Measurements from ENCODE around the gene BRD3OS. TPM values are rescaled to one million over a fixed set of nuclear protein-coding genes. Genes with fewer than 3 reads are reported as not detected.

Gene BRD3OS
- total and polyA plus RNA-seq, 2 donors (not counting 3 experiments of a cell fraction or from before 2014, with no cell fraction given): 11.9 to 15.4 TPM

DNA sequence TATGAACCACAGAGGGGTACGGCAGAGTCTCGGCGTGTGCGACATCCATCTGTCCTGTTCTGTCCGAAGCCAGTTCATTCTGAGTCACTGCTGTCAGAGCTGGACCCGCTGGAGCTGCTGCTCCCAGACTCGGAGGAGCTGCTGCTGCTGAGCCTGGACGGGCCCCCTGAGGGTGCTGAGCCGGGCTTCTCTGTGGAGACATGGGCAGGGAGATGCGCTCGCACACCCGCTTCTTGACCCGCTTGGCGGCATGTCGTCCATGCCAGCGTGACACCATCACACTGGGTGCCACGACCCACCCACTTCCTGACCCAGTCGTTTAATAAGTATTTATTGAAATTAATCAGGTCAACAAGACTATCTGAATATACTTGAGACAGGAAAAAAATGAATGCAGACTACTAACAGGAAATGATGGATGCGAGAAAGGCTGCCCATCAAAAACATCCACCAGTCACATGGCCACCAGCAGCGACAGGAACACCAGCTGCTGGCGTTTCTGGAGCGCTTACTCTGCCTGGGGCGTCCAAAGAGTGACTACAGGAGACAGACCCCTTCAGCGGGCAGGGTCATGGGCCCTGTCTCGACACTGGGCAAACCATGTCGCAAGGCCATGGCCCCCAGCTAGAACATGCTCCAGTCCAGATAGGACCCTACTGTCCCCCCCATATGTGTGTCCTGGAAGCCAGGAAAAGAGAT lies 8.4 kb downstream of the BRD3OS start:
- no TSS peak for BruUV-seq (replicated peaks)
- no peaks in the 10 kb centered on the region for H3K27me3 ChIP-seq (ENCODE audit: control insufficient read depth in 2 of 2, insufficient read depth in 2 of 2, low read length in 2 of 2)
- ChIA-PET POLR2A (no interaction called here), CTCF (no interaction called here)
- TF ChIP-seq POLR2A (IDR thresholded peaks at IDR 0.05; ENCODE audit: low read depth, low read length): no peak
- TF ChIP-seq EZH2 (IDR thresholded peaks at IDR 0.05; ENCODE audit: borderline replicate concordance, low read depth, low read length, severe bottlenecking): no peak
- no peak for TF ChIP-seq GATA2 (IDR thresholded peaks at IDR 0.05; ENCODE audit: insufficient read depth, insufficient read length, low read depth, low read length)
- TF ChIP-seq, protein P1, sequence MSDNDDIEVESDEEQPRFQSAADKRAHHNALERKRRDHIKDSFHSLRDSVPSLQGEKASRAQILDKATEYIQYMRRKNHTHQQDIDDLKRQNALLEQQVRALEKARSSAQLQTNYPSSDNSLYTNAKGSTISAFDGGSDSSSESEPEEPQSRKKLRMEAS (IDR thresholded peaks at IDR 0.05; ENCODE audit: insufficient read depth, insufficient read length): no peak
- no peak for TF ChIP-seq MYC (IDR thresholded peaks at IDR 0.05; ENCODE audit: low read depth, low read length)
- TF ChIP-seq, protein P2, sequence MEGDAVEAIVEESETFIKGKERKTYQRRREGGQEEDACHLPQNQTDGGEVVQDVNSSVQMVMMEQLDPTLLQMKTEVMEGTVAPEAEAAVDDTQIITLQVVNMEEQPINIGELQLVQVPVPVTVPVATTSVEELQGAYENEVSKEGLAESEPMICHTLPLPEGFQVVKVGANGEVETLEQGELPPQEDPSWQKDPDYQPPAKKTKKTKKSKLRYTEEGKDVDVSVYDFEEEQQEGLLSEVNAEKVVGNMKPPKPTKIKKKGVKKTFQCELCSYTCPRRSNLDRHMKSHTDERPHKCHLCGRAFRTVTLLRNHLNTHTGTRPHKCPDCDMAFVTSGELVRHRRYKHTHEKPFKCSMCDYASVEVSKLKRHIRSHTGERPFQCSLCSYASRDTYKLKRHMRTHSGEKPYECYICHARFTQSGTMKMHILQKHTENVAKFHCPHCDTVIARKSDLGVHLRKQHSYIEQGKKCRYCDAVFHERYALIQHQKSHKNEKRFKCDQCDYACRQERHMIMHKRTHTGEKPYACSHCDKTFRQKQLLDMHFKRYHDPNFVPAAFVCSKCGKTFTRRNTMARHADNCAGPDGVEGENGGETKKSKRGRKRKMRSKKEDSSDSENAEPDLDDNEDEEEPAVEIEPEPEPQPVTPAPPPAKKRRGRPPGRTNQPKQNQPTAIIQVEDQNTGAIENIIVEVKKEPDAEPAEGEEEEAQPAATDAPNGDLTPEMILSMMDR (IDR thresholded peaks at IDR 0.05; ENCODE audit: extremely low read depth in 1 of 2, insufficient read depth in 1 of 2, low read depth in 1 of 2, low read length in 2 of 2): no peak
- no peak for TF ChIP-seq JUN (IDR thresholded peaks at IDR 0.05; ENCODE audit: borderline replicate concordance, insufficient read depth, insufficient read length, low read depth)
- no peak for TF ChIP-seq FOS (IDR thresholded peaks at IDR 0.05; ENCODE audit: borderline replicate concordance, insufficient read depth, low read length)
- TF ChIP-seq POLR2AphosphoS5 (IDR thresholded peaks at IDR 0.05; ENCODE audit: insufficient read depth, low read depth, low read length): no peak
- FAIRE-seq: no peak
- DNase-seq (ENCODE audit: low read depth, low spot score): no peak
- H3K27ac ChIP-seq (ENCODE audit: insufficient read depth, low read depth, low read length): no peak overlapping the region
- no peaks in the 10 kb centered on the region for H3K79me2 ChIP-seq (ENCODE audit: control insufficient read depth, insufficient read depth, low read length)
- dilution Hi-C loops (cut with MboI; ENCODE audit: extremely low pct_ligation_motif_present, low sequenced_read_pairs) (no loop called here), intact Hi-C loops (cut with micrococcal nuclease) (no loop called here)
- no peaks in the 10 kb centered on the region for H4K20me1 ChIP-seq (replicated peaks; ENCODE audit: control insufficient read depth, extremely low read depth, insufficient read depth, low read length)
- H3K4me1 ChIP-seq (ENCODE audit: control insufficient read depth, extremely low read depth, insufficient read depth, low read length): no peaks in the 10 kb centered on the region
- no peak overlapping the region for H3K9ac ChIP-seq (replicated peaks; ENCODE audit: extremely low read depth, insufficient read depth, low read length)
- H3K9me1 ChIP-seq (replicated peaks; ENCODE audit: control insufficient read depth, extremely low read depth, insufficient read depth, low read length): no peaks in the 10 kb centered on the region
- H3K4me3 ChIP-seq (replicated peaks in 1 of 3; ENCODE audit: insufficient read depth in 1 of 3, low read depth in 1 of 3, low read length in 3 of 3): no peak overlapping the region
- H3K9me3 ChIP-seq (replicated peaks; ENCODE audit: control insufficient read depth, insufficient read depth, low read length): no peaks in the 10 kb centered on the region
- no peak overlapping the region for H2AFZ ChIP-seq (ENCODE audit: low read depth, low read length)
- H3K4me2 ChIP-seq (ENCODE audit: insufficient read depth, low read length): no peak overlapping the region
- peaks cover 13 to 37% of the 10 kb centered on the region in 2 experiments for H3K36me3 ChIP-seq (ENCODE audit: control insufficient read depth in 2 of 2, extremely low read depth in 1 of 2, insufficient read depth in 2 of 2, low read length in 2 of 2)
